HG03571 (cell line): ENCODE data around the gene CTNS.

ENCODE experiments used
- ATAC-seq: cut with Tn5 transposase; IDR thresholded peaks from one replicate; pipeline ENCODE4 v1.9.1; 2021; ENCODE audit not compliant: unreplicated experiment

CTNS gene

GRCh38 chr17:3622977-3623594 lies 13.5 kb upstream of the CTNS start:
- ATAC-seq: no peak

- no peak for ATAC-seq
Observed at GRCh38 chr17:3626831-3627768, 9.5 kb upstream of the CTNS start.

- no peak for ATAC-seq
Observed at GRCh38 chr17:3627769-3628167, 8.8 kb upstream of the CTNS start.

- ATAC-seq: no peak
Observed at GRCh38 chr17:3630781-3631180, 5.8 kb upstream of the CTNS start.

GRCh38 chr17:3632287-3632686 lies 4.3 kb upstream of the CTNS start:
- no peak for ATAC-seq

GRCh38 chr17:3635474-3636153 lies 946 bp upstream of the CTNS start:
- ATAC-seq: peak; percentile 1

GRCh38 chr17:3636908-3637373 lies 381 bp downstream of the CTNS start:
- no peak for ATAC-seq

- no peak for ATAC-seq
Observed at GRCh38 chr17:3639981-3640596, 3.5 kb downstream of the CTNS start.

GRCh38 chr17:3641014-3641413 lies 4.5 kb downstream of the CTNS start:
- no peak for ATAC-seq

GRCh38 chr17:3641717-3642486 lies 5.3 kb downstream of the CTNS start:
- no peak for ATAC-seq

GRCh38 chr17:3643889-3644349 lies 7.4 kb downstream of the CTNS start:
- no peak for ATAC-seq

GRCh38 chr17:3645310-3645709 lies 8.8 kb downstream of the CTNS start:
- ATAC-seq: no peak

GRCh38 chr17:3647251-3647650 lies 10.7 kb downstream of the CTNS start:
- ATAC-seq: no peak

- no peak for ATAC-seq
Observed at GRCh38 chr17:3647769-3648555, 11.4 kb downstream of the CTNS start.

GRCh38 chr17:3655766-3656165 lies 19.2 kb downstream of the CTNS start:
- ATAC-seq: no peak

- ATAC-seq: no peak
Observed at GRCh38 chr17:3656353-3656752, 19.8 kb downstream of the CTNS start.

- no peak for ATAC-seq
Observed at GRCh38 chr17:3656755-3657587, 20.4 kb downstream of the CTNS start.

- no peak for ATAC-seq
Observed at GRCh38 chr17:3657588-3657869, 21.0 kb downstream of the CTNS start.
